Measurements from ENCODE around the gene LGALS7B.
"Not testable (repeated sequence)": the region's sequence is repeated elsewhere in the genome, so short reads cannot be mapped to it uniquely, and the experiment has no call there.

The LGALS7B gene

GRCh38 chr19:38821230-38821825, 32.3 kb downstream of the LGALS7B start:
- not testable (repeated sequence) for DNase-seq (ENCODE audit: low read depth)

GRCh38 chr19:38825936-38826335, 36.9 kb downstream of the LGALS7B start:
- DNase-seq (ENCODE audit: low read depth) = not testable (repeated sequence)

- DNase-seq (ENCODE audit: low read depth) = no peak
Measured at GRCh38 chr19:38826856-38827551, 38.0 kb downstream of the LGALS7B start.

- DNase-seq (ENCODE audit: low read depth) = not testable (repeated sequence)
Measured at GRCh38 chr19:38829203-38829602, 40.2 kb downstream of the LGALS7B start.

GRCh38 chr19:38830039-38830733, 41.2 kb downstream of the LGALS7B start:
- DNase-seq (ENCODE audit: low read depth) = no peak

- DNase-seq (ENCODE audit: low read depth) = no peak
Measured at GRCh38 chr19:38831142-38831605, 42.2 kb downstream of the LGALS7B start.

GRCh38 chr19:38833092-38833425, 44.1 kb downstream of the LGALS7B start:
- no peak for DNase-seq (ENCODE audit: low read depth)

- DNase-seq (ENCODE audit: low read depth) = no peak
Measured at GRCh38 chr19:38834104-38834490, 45.1 kb downstream of the LGALS7B start.

GRCh38 chr19:38834590-38834989, 45.6 kb downstream of the LGALS7B start:
- no peak for DNase-seq (ENCODE audit: low read depth)

GRCh38 chr19:38836159-38836982, 47.4 kb downstream of the LGALS7B start:
- DNase-seq (ENCODE audit: low read depth) = no peak

- DNase-seq (ENCODE audit: low read depth) = no peak
Measured at GRCh38 chr19:38836983-38837626, 48.1 kb downstream of the LGALS7B start.

- DNase-seq (ENCODE audit: low read depth) = no peak
Measured at GRCh38 chr19:38837656-38838121, 48.7 kb downstream of the LGALS7B start.

GRCh38 chr19:38838208-38838985, 49.4 kb downstream of the LGALS7B start:
- peak; percentile 43 for DNase-seq (ENCODE audit: low read depth)

- no peak for DNase-seq (ENCODE audit: low read depth)
Measured at GRCh38 chr19:38838986-38839761, 50.2 kb downstream of the LGALS7B start.

GRCh38 chr19:38839816-38840582, 51.0 kb downstream of the LGALS7B start:
- DNase-seq (ENCODE audit: low read depth) = no peak

GRCh38 chr19:38840583-38840968, 51.6 kb downstream of the LGALS7B start:
- no peak for DNase-seq (ENCODE audit: low read depth)

All from activated T-helper 9 cell treated with anti-CD3 and anti-CD28 coated beads, Interleukin-2, amount 50 U/mL, for 16 hours (primary cell).